SK-MEL-5 (cell line): ENCODE measurements around the gene GXYLT2. TPM values are rescaled to one million over a fixed set of nuclear protein-coding genes. Genes with fewer than 3 reads are reported as not detected.
"Not testable (repeated sequence)": the region's sequence is repeated elsewhere in the genome, so short reads cannot be mapped to it uniquely, and the experiment has no call there.

Experiments
- DNase-seq: peaks from one replicate; pipeline ENCODE4 v3.0.0-alpha.2; 2016; ENCODE audit warnings: low read depth, low spot score
- in situ Hi-C: cut with HindIII; loops from 2 replicates; pipeline ENCODE4 v1.10.0; 2016; ENCODE audit warnings: low sequenced_read_pairs, high pct_unique_total_duplicates, low pct_unique_long_range_greater_than_20kb
- total RNA-seq: library from RNA; depleted of rRNA; stranded (reverse); fragments of >200 nt; shearing (Covaris generic); gene quantifications from 2 replicates; pipeline ENCODE4 v1.2.3, GENCODE V29; 2014

The GXYLT2 gene
- total RNA-seq, 1 experiment from 2014 or later = 27.2 TPM

- no peak for DNase-seq
- in situ Hi-C loops = no loop called here
Observed at GRCh38 chr3:72914383-72914782, 26.5 kb downstream of the GXYLT2 start.

GRCh38 chr3:72916250-72916649 is 28.4 kb downstream of the GXYLT2 start:
- in situ Hi-C loops = no loop called here
- DNase-seq = no peak

GRCh38 chr3:72919520-72919919 is 31.7 kb downstream of the GXYLT2 start:
- in situ Hi-C loops = no loop called here

GRCh38 chr3:72924055-72924454 is 36.2 kb downstream of the GXYLT2 start:
- DNase-seq = peak; percentile 17
- in situ Hi-C loops = no loop called here

More at GRCh38 chr3:72919520-72919919, 31.7 kb downstream of the GXYLT2 start:
- DNase-seq = no peak

- in situ Hi-C loops = loop anchor here (25.0 kb wide), 1 partner anchor 133 kb away; the partner anchor contains the start of gene EBLN2
- not testable (repeated sequence) for DNase-seq
Observed at GRCh38 chr3:72928781-72929735, 41.2 kb downstream of the GXYLT2 start.

GRCh38 chr3:72930754-72931153 is 42.9 kb downstream of the GXYLT2 start:
- in situ Hi-C loops = loop anchor here (25.0 kb wide), 1 partner anchor 132 kb away; the partner anchor contains the start of gene EBLN2
- DNase-seq = no peak

- DNase-seq = peak; percentile 87
- in situ Hi-C loops = loop anchor here (25.0 kb wide), 1 partner anchor 130 kb away; the partner anchor contains the start of gene EBLN2
Observed at GRCh38 chr3:72932416-72932815, 44.6 kb downstream of the GXYLT2 start.

GRCh38 chr3:72938471-72939265 is 50.8 kb downstream of the GXYLT2 start:
- in situ Hi-C loops = loop anchor here (25.0 kb wide), 1 partner anchor 124 kb away; the partner anchor contains the start of gene EBLN2
- DNase-seq = peak; percentile 83

- DNase-seq = no peak
Observed at GRCh38 chr3:72941245-72941644, 53.4 kb downstream of the GXYLT2 start.

GRCh38 chr3:72942427-72942826 is 54.6 kb downstream of the GXYLT2 start:
- no peak for DNase-seq
- in situ Hi-C loops = loop anchor here (25.0 kb wide), 1 partner anchor 120 kb away; the partner anchor contains the start of gene EBLN2

More at GRCh38 chr3:72941245-72941644, 53.4 kb downstream of the GXYLT2 start:
- in situ Hi-C loops = loop anchor here (25.0 kb wide), 1 partner anchor 121 kb away; the partner anchor contains the start of gene EBLN2

GRCh38 chr3:72944696-72945095 is 56.9 kb downstream of the GXYLT2 start:
- no peak for DNase-seq
- in situ Hi-C loops = loop anchor here (25.0 kb wide), 1 partner anchor 118 kb away; the partner anchor contains the start of gene EBLN2

GRCh38 chr3:72947715-72948490 is 60.1 kb downstream of the GXYLT2 start:
- in situ Hi-C loops = loop anchor here (25.0 kb wide), 1 partner anchor 114 kb away; the partner anchor contains the start of gene EBLN2
- no peak for DNase-seq

- in situ Hi-C loops = loop anchor here (25.0 kb wide), 1 partner anchor 113 kb away; the partner anchor contains the start of gene EBLN2
- DNase-seq = no peak
Observed at GRCh38 chr3:72949016-72949415, 61.2 kb downstream of the GXYLT2 start.

GRCh38 chr3:72950372-72950771 is 62.5 kb downstream of the GXYLT2 start:
- in situ Hi-C loops = no loop called here
- DNase-seq = no peak

- in situ Hi-C loops = no loop called here
- DNase-seq = peak; percentile 75
Observed at GRCh38 chr3:72950801-72951200, 63.0 kb downstream of the GXYLT2 start.

- peak; percentile 54 for DNase-seq
- in situ Hi-C loops = no loop called here
Observed at GRCh38 chr3:72951259-72951722, 63.4 kb downstream of the GXYLT2 start.
